Stimulated activated CD4-positive, alpha-beta T cell treated with anti-CD3 and anti-CD28 coated beads, Interleukin-15, amount 100 ng/mL, for 48 hours (primary cell): ENCODE data around the gene C1orf232.

Experiments used
- DNase-seq, 2 donors: peaks; one replicate each; pipeline ENCODE4 v3.0.0-alpha.2; 2020; ENCODE audit warnings: low read depth in 2 of 2

Gene C1orf232

DNA sequence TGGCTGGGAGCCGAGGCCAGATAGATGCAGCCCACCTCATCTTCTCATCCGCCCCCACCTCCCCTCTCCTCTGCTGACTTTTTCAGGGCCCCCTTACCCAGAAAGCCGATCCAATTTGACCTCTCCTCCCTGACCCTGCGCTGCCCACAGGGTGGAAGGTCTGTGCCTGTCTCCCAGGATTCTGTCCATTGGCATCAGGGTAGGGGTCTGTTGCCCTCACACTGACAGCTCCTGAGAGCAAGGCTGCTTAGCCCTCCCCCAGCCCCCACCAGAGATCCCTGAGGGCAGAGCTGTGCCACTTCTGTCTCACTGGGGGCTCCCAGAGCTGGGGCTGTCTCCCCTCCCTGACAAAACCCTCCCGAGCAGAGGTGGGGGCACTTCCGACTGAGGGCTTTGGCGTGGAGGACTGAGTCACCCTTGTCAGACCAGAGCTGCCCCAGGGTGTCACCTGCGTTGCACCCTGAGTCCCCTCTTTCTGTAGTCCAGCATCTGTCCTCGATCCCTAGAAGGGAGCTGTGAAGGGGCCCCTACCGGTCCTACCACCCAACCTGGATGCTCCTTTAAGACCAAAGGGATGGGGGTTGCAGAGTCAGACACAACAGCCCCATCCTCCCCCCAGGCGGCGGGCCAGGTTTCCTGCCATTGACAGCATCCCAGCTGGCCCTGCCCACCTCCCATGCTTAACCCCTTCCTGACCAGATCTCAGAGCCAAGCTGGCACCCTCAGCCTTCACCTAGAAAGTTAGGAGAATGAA is 12.3 kb downstream of the C1orf232 start:
- no peak for DNase-seq

DNA sequence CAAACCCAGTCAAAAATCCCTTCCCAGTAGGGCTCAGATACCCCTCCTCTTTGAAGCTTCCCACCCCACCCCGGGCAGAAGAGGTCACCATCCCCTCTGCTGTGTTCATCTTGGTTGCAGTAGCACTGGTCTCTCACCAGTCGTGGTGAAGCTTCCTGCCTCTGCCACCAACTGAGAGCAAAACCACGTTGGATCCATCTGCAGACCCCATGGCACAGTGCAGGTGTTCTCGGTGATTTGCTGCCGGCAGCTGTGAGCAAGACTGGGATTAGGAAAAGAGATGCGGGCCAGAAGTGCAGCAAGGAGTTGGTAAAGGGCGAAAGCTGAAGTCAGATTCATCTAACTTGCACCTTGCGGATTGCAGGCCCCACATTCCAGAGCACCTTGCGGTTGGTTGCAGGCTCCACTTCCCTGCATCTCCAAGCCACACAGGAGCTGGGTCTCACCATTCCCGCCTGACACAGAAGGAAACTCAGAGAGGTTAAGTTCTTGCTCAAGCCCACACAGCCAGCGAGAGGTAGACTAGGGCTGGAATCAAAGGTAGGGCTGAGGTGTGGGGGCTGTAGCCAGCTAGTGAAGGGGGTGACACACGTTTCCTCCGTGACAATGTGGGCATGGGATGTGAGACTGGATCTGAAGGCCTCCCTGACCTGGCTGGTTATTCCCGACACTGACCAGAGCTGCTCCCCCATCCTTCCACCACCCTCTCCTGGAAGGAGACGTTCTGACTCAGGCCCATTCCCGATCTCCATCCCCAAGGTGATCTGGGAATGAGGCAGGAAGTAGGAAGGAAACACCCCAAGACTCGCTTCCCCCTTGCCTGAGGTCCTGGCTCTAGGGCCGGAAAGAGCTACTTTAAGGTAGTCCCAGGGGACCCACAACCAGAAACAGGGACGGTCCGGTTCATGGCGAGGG is 13.1 kb downstream of the C1orf232 start:
- DNase-seq, result no peak

DNA sequence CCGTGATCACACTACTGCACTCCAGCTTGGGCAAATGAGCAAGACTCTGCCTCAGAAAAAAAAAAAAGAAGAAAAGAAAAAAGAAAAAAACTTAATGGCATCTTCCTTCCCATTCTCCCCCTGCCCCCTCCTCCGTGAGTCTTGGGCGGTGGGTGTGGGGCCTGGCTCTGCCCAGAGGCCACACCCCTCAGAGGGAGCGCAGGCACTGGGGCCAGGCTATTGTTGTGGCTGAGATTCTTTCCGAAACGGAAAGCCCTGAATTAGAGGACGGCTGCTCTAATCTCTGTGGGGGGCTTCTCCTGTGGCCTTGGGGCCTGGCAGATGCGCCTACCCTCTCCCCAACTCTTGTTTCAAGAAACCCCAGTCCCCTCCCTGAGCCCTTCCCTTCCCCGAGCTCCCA is 14.0 kb downstream of the C1orf232 start:
- DNase-seq, result no peak

GRCh38 chr1:26153966-26154532 is 14.7 kb downstream of the C1orf232 start:
- no peak for DNase-seq

- no peak for DNase-seq
Observed at GRCh38 chr1:26148887-26149286, 19.9 kb downstream of the C1orf232 start.

- DNase-seq, result no peak
Observed at GRCh38 chr1:26145960-26146294, 22.8 kb downstream of the C1orf232 start.

GRCh38 chr1:26145041-26145959 is 23.5 kb downstream of the C1orf232 start:
- DNase-seq, result peak; percentile 44 to 78

DNA sequence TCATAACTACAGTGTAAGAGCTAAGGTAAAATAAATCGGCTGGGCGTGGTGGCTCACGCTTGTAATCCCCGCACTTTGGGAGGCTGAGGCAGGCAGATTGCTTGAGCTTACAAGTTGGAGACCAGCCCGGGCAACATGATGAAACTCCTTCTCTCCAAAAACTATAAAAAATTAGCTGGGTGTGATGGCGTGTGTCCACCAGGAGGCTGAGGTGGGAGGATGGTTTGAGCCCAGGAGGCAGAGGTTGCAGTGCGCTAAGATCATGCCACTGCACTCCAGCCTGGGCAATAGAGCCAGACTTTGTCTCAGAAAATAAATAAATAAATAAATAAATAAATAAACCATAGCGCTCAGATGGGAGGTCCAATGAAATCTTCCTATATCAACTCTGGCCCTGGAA is 26.6 kb downstream of the C1orf232 start:
- no peak for DNase-seq

GRCh38 chr1:26138974-26139558 is 29.7 kb downstream of the C1orf232 start:
- no peak for DNase-seq

DNA sequence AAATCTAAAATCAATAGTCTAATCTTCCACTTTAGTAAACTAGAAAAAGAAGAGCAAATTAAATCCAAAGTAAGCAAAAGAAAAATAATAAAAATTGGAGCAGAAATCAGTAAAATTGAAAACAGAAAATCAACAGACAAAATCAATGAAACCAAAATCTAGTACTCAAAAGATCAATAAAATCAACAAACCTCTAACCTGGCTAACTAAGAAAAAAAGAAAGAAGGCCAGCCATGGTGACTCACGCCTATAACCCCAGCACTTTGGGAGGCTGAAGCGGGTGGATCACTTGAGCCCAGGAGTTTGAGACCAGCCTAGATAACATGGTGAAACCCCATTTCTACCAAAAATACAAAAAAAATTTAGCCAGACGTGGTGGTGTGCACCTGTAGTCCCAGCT is 34.3 kb downstream of the C1orf232 start:
- DNase-seq, result no peak

DNA sequence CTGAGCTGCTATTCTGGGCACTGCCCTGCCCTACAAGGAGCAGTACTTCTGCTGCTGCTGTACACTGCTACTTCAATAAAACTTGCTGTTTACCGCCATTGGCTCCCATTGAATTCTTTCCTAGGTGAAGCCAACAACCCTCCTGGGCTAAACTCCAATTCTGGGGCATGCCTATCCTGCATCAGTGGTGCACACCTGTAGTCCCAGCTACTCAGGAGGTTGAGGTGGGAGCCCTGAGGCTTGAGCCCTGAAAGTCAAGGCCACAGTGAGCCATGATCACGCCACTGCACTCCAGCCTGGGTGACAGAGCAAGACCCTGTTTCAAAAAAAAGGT is 36.0 kb downstream of the C1orf232 start:
- no peak for DNase-seq

DNA sequence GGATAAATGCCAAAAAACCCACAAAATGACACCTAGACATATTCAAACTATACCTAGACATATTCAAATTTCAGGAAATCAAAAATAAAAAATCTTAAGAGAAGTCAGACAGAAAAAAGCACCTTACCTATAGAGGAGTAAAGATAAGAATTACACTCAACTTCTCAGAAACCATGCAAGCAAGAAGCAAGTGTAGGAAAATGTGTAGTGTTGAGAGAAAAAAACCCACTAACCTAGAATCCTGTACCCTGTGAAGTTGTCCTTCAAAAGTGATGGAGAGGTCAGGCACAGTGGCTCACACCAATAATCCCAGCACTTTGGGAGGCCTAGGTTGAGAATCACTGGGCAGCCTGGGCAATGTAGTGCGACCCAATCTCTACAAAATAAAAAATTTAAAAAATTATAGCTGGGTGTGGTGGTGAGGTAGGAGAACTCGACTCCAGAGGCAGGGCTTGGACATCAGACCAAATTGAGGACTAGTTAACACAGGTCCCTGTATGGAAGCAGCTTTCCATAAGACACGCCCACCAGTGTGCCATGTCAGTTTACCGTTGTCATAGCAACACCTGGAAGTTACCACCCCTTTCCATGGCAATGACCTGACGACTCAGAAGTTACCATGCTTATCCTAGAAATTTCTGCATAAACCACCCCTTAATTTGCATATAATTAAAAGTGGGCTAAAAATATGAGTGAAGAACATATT is 36.5 kb downstream of the C1orf232 start:
- no peak for DNase-seq

DNA sequence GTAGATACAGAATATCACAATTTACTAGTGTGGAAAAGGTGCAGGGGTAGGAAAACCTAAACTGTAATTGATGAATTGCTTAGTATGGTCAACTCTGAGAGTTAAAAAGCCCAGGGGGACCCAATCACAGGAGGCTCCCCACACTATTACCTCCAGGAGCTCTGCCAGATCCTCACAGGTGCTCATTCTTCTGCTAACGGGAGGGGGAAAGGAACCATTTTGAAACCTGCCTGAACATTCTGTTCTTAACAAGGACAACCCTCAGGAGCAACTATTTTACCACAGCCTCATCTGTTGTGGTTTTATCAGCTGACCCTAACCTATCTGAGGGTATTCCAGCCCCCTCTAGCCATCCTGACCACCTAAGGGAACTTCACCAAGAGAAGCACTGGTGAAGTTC is 38.1 kb downstream of the C1orf232 start:
- no peak for DNase-seq

- no peak for DNase-seq
Observed at GRCh38 chr1:26129778-26130177, 39.0 kb downstream of the C1orf232 start.

- DNase-seq, result no peak
Observed at GRCh38 chr1:26127235-26128163, 41.3 kb downstream of the C1orf232 start.

GRCh38 chr1:26126321-26127084 is 42.3 kb downstream of the C1orf232 start:
- DNase-seq, result no peak

DNA sequence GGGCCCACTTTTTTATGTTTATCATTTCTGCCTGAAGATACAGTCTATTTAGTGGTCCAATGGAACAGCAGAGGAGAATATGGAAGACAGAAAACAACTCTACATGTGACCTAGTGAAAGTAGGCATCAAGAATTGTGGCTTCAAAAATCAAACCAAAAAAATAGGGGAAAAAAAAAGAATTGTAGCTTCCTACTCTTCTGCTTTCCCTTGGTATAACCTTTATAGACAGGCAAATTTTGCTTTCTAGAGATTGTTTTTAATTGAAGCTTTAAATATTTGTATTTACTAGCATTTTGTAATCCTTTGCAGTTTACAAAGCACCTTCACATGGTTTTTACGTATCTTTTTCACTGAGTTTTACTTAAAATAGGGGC is 42.8 kb downstream of the C1orf232 start:
- no peak for DNase-seq

- DNase-seq, result no peak
Observed at GRCh38 chr1:26125382-26125781, 43.4 kb downstream of the C1orf232 start.
